GM12892 (cell line): ENCODE results near the gene BICD2.

Source experiments
- POLR2A ChIP-seq: IDR thresholded peaks from 2 replicates; pipeline ENCODE4 v1.6.1; 2011; ENCODE audit warnings: low read depth, low read length, control low read depth
- POLR2AphosphoS5 ChIP-seq: IDR thresholded peaks from 2 replicates; pipeline ENCODE4 v1.6.1; 2011; ENCODE audit warnings: low read depth, low read length, control low read depth
- TAF1 ChIP-seq: IDR thresholded peaks from 2 replicates; pipeline ENCODE4 v1.6.1; 2011; ENCODE audit warnings: low read depth, mild to moderate bottlenecking, control low read depth, low read length, borderline replicate concordance

DNA sequence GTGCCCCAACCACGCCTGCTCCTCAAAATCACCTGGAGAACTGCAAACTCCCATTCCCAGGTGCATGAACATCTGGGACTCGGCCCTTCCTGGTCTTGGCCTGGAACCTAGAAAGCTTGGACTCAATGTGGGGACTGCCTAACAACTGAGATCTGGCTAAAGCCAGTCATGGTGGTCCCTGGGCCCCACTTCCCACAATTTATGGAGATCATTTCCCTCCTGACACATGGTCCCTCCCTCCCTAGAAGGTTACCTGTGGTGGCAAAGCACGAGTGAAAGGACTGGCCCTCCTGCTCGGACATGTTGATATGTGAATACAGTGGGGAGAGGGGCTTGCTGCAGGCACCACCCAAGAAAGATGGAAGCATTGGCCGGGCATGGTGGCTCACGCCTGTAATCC is 18.8 kb downstream of the BICD2 start:
- TF ChIP-seq TAF1: no peak
- no peak for TF ChIP-seq POLR2AphosphoS5
- TF ChIP-seq POLR2A: no peak
